ENCODE results near the gene KRTAP9-4. TPM values are rescaled to one million over a fixed set of nuclear protein-coding genes. Genes with fewer than 3 reads are reported as not detected.

KRTAP9-4 gene
- total and polyA plus RNA-seq, 2 of the 8 experiments (the other 6 are each of a cell fraction or from before 2014, with no cell fraction given), result not detected

GRCh38 chr17:41215681-41216080, 33.8 kb upstream of the KRTAP9-4 start:
- Histone ChIP-seq H3K36me3 (ENCODE audit: control insufficient read depth in 2 of 4, insufficient read depth in 4 of 4, low read length in 3 of 4) (no peaks in the 10 kb centered on the region), H4K8ac (ENCODE audit: extremely low read depth, insufficient read depth, low read length) (no peak overlapping the region), H3K27me3 (replicated peaks in 1 of 4; ENCODE audit: control insufficient read depth in 3 of 4, extremely low read depth in 1 of 4, insufficient read depth in 3 of 4, low read length in 3 of 4) (no peaks in the 10 kb centered on the region), H2BK20ac (ENCODE audit: low read length) (no peak overlapping the region), H3K9me3 (ENCODE audit: insufficient read depth in 2 of 2, low read depth in 1 of 2, low read length in 1 of 2) (no peaks in the 10 kb centered on the region), H2BK5ac (ENCODE audit: low read depth, low read length) (no peak overlapping the region), H3K4me2 (ENCODE audit: insufficient read depth in 1 of 2, low read depth in 2 of 2, low read length in 2 of 2) (no peak overlapping the region), H3K4me3 (ENCODE audit: extremely low read depth in 1 of 4, insufficient read depth in 2 of 4, low read depth in 3 of 4, low read length in 4 of 4) (no peak overlapping the region), H3K56ac (replicated peaks; ENCODE audit: insufficient read length, low read depth, low read length) (no peak overlapping the region), H2BK120ac (replicated peaks; ENCODE audit: low read depth, low read length) (no peak overlapping the region), H3K4ac (replicated peaks; ENCODE audit: insufficient read length, low read depth, low read length) (no peak overlapping the region), H3K27ac (ENCODE audit: low read depth, low read length) (no peak overlapping the region), H3K23ac (ENCODE audit: insufficient read length) (no peak overlapping the region), H3K79me2 (ENCODE audit: control insufficient read depth in 1 of 2, insufficient read depth in 2 of 2, low read length in 2 of 2) (no peaks in the 10 kb centered on the region), H3K9ac (replicated peaks in 1 of 4; ENCODE audit: extremely low read depth in 1 of 4, low read depth in 3 of 4, low read length in 3 of 4) (no peak overlapping the region), H4K91ac (replicated peaks; ENCODE audit: insufficient read length, low read length) (no peak overlapping the region), H2AK5ac (ENCODE audit: low read depth, low read length) (no peak overlapping the region), H3K14ac (ENCODE audit: insufficient read length) (no peak overlapping the region), H2AFZ (ENCODE audit: low read length) (no peak overlapping the region), H4K5ac (ENCODE audit: insufficient read length, low read depth, low read length) (no peak overlapping the region), H3K79me1 (ENCODE audit: low read depth, low read length) (no peaks in the 10 kb centered on the region), H3K18ac (ENCODE audit: extremely low read depth, low read length) (no peak overlapping the region), H3K4me1 (replicated peaks in 1 of 4; ENCODE audit: control insufficient read depth in 3 of 4, insufficient read depth in 4 of 4, low read length in 3 of 4) (no peaks in the 10 kb centered on the region), H3K23me2 (ENCODE audit: low read depth, low read length) (no peaks in the 10 kb centered on the region), H2BK15ac (ENCODE audit: low read length) (no peak overlapping the region), H2BK12ac (ENCODE audit: low read depth, low read length) (no peak overlapping the region), H4K20me1 (replicated peaks in 1 of 2; ENCODE audit: control insufficient read depth in 1 of 2, insufficient read depth in 2 of 2, low read length in 2 of 2) (no peaks in the 10 kb centered on the region)
- POLR2A ChIA-PET (ENCODE audit: partially characterized antibody), result no interaction called here
- no peak for DNase-seq (ENCODE audit: low read depth in 1 of 2, low spot score in 2 of 2)
- 93% methylated on average over 1 of the region's 1 CpG; no CpG with 5 or more reads in 1 of the 2 experiments for WGBS, 2 experiments (ENCODE audit: extremely low coverage in 1 of 2, insufficient coverage in 1 of 2, insufficient read length in 1 of 2, insufficient replicate concordance in 2 of 2, low coverage in 1 of 2, low lambda C conversion rate in 2 of 2, missing lambda C conversion rate in 1 of 2)
- CTCF ChIA-PET (ENCODE audit: partially characterized antibody), result no interaction called here
- no peak for FAIRE-seq
- TF ChIP-seq EGR1 (IDR thresholded peaks at IDR 0.05; ENCODE audit: borderline replicate concordance, low read depth, low read length) (no peak), SP4 (IDR thresholded peaks at IDR 0.05; ENCODE audit: low read length) (no peak), CHD2 (IDR thresholded peaks at IDR 0.05; ENCODE audit: low read length) (no peak), POLR2A (IDR thresholded peaks at IDR 0.05; ENCODE audit: control extremely low read depth in 1 of 2, low read depth in 2 of 2, low read length in 2 of 2) (no peak), SIX5 (IDR thresholded peaks at IDR 0.05; ENCODE audit: low read depth, low read length) (no peak), TAF1 (IDR thresholded peaks at IDR 0.05; ENCODE audit: low read depth, low read length) (no peak), CBX8 (IDR thresholded peaks at IDR 0.05; ENCODE audit: borderline replicate concordance, low read depth, low read length) (no peak), HDAC6 (IDR thresholded peaks at IDR 0.05; ENCODE audit: low read depth, low read length) (no peak), ASH2L (IDR thresholded peaks at IDR 0.05; ENCODE audit: low read length) (no peak), FOSL1 (IDR thresholded peaks at IDR 0.05; ENCODE audit: insufficient read depth, low read depth, low read length) (no peak)
